RWPE2 (cell line): Measurements from ENCODE around the gene FGA.

ENCODE experiments used
- ATAC-seq: fragments of 200-7000 bp; cut with Tn5 transposase; 3 replicates; pipeline ENCODE4 v1.9.1; 2021; ENCODE audit warnings: low read depth
- DNase-seq: peaks from one replicate; pipeline ENCODE4 v3.0.0-alpha.2; 2020; ENCODE audit warnings: low spot score
- H3K27ac ChIP-seq: fragments of 450-650 bp; 2 replicates; pipeline ENCODE4 v1.5.1; 2017; ENCODE audit warnings: mild to moderate bottlenecking; ENCODE audit not compliant: poor library complexity, severe bottlenecking
- H3K27me3 ChIP-seq: fragments of 250-450 bp; sonication (Bioruptor Pico); 2 replicates; pipeline ENCODE4 v1.5.1; 2021; ENCODE audit warnings: mild to moderate bottlenecking, moderate library complexity; ENCODE audit not compliant: insufficient read depth, poor library complexity, severe bottlenecking
- H3K36me3 ChIP-seq: fragments of 250-450 bp; sonication (Bioruptor Pico); 2 replicates; pipeline ENCODE4 v1.5.1; 2020; ENCODE audit warnings: low read depth, mild to moderate bottlenecking, moderate library complexity
- H3K4me1 ChIP-seq: fragments of 250-450 bp; sonication (Bioruptor Pico); 2 replicates; pipeline ENCODE4 v1.5.1; 2021; ENCODE audit warnings: mild to moderate bottlenecking, moderate library complexity; ENCODE audit not compliant: insufficient read depth, poor library complexity, severe bottlenecking
- H3K4me3 ChIP-seq: fragments of 250-450 bp; sonication (Bioruptor Pico); 2 replicates; pipeline ENCODE4 v1.5.1; 2021; ENCODE audit warnings: mild to moderate bottlenecking, moderate library complexity; ENCODE audit not compliant: severe bottlenecking
- H3K9me3 ChIP-seq: fragments of 250-450 bp; sonication (Bioruptor Pico); 2 replicates; pipeline ENCODE4 v1.5.1; 2021; ENCODE audit warnings: mild to moderate bottlenecking, moderate library complexity; ENCODE audit not compliant: severe bottlenecking
- TF ChIP-seq, protein P1 (sequence below): fragments of 450-650 bp; IDR thresholded peaks from one replicate; pipeline ENCODE4 v1.5.1; 2017; ENCODE audit warnings: mild to moderate bottlenecking, moderate library complexity; ENCODE audit not compliant: poor library complexity, severe bottlenecking

Gene FGA

GRCh38 chr4:154593868-154594267, 3.3 kb upstream of the FGA start:
- Histone ChIP-seq H3K4me1 (no peaks in the 10 kb centered on the region), H3K27ac (no peak overlapping the region), H3K4me3 (no peak overlapping the region), H3K27me3 (no peaks in the 10 kb centered on the region), H3K36me3 (no peaks in the 10 kb centered on the region), H3K9me3 (no peaks in the 10 kb centered on the region)
- ATAC-seq: no peak
- DNase-seq: no peak
- TF ChIP-seq, protein P1, sequence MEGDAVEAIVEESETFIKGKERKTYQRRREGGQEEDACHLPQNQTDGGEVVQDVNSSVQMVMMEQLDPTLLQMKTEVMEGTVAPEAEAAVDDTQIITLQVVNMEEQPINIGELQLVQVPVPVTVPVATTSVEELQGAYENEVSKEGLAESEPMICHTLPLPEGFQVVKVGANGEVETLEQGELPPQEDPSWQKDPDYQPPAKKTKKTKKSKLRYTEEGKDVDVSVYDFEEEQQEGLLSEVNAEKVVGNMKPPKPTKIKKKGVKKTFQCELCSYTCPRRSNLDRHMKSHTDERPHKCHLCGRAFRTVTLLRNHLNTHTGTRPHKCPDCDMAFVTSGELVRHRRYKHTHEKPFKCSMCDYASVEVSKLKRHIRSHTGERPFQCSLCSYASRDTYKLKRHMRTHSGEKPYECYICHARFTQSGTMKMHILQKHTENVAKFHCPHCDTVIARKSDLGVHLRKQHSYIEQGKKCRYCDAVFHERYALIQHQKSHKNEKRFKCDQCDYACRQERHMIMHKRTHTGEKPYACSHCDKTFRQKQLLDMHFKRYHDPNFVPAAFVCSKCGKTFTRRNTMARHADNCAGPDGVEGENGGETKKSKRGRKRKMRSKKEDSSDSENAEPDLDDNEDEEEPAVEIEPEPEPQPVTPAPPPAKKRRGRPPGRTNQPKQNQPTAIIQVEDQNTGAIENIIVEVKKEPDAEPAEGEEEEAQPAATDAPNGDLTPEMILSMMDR: no peak

DNA sequence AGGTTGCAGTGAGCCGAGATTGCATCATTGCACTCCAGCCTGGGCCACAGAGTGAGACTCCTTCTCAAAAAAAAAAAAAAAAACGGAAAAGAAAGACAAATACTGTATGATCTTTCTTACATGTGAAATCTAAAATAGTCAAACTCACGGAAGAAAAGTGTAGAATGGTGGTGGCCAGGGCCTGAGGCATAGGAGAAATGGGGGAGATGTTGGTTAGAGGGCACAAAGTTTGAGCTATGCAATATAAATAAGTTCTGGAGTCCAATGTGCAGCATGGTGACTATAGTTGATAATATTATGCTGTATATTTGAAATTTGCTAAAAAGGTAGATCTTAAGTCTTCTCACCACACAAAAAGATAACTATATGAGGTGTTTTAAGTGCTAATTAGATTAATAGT, 1.3 kb upstream of the FGA start:
- Histone ChIP-seq H3K36me3 (no peaks in the 10 kb centered on the region), H3K4me1 (no peaks in the 10 kb centered on the region), H3K4me3 (no peak overlapping the region), H3K27ac (no peak overlapping the region), H3K9me3 (no peaks in the 10 kb centered on the region), H3K27me3 (no peaks in the 10 kb centered on the region)
- DNase-seq: no peak
- ATAC-seq: no peak
- TF ChIP-seq, protein P1: no peak

- no peaks in the 10 kb centered on the region for H3K36me3 ChIP-seq
- no peaks in the 10 kb centered on the region for H3K27me3 ChIP-seq
- TF ChIP-seq, protein P1: no peak
- no peak for ATAC-seq
- DNase-seq: no peak
- H3K27ac ChIP-seq: no peak overlapping the region
- no peaks in the 10 kb centered on the region for H3K9me3 ChIP-seq
- no peak overlapping the region for H3K4me3 ChIP-seq
- H3K4me1 ChIP-seq: no peaks in the 10 kb centered on the region
Observed at GRCh38 chr4:154589296-154590197, 995 bp downstream of the FGA start.

DNA sequence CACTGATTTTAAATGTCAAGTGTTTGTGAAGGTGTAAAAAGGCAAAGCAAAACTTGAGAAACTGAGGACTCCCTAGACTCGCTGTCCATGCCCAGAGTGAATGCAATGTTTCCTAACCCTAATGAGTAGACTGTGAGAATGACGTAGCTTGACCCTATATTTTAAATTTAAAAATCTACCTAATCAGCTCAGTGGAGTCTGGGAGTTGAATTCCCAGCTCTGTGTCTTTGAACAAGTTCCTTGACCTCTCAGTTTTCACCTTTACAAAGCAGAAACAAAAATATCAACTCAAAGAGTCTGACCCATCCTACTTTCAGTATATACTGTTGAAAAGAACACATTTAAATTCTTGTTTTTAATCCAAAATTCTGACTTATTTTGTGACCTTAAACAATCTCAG, 2.3 kb downstream of the FGA start:
- H3K27ac ChIP-seq: no peak overlapping the region
- H3K27me3 ChIP-seq: no peaks in the 10 kb centered on the region
- DNase-seq (no peak), ATAC-seq (no peak)
- H3K4me3 ChIP-seq: no peak overlapping the region
- TF ChIP-seq, protein P1: no peak
- H3K9me3 ChIP-seq: no peaks in the 10 kb centered on the region
- no peaks in the 10 kb centered on the region for H3K4me1 ChIP-seq
- H3K36me3 ChIP-seq: no peaks in the 10 kb centered on the region
